ENCODE results near the gene SLC18A3.

GRCh38 chr10:49633327-49634068 lies 23.4 kb downstream of the SLC18A3 start:
- TF ChIP-seq POLR2AphosphoS5 (IDR thresholded peaks at IDR 0.05; ENCODE audit: low read depth), result no peak
- TF ChIP-seq CTCF (IDR thresholded peaks at IDR 0.05; ENCODE audit: insufficient read depth, low read length), result no peak
- TF ChIP-seq GABPA (IDR thresholded peaks at IDR 0.05; ENCODE audit: low read depth), result no peak

Measured in HL-60 (cell line).